AG04449 (cell line): ENCODE results near the gene MAP3K13.

ENCODE experiments used
- CTCF ChIA-PET: fragments of 350-600 bp; formaldehyde crosslinking; extraction: SDS; loops from one replicate; lab custom pipeline; 2021; ENCODE audit warnings: antibody characterized with exemption; lab: Yijun Ruan, JAX
- POLR2A ChIA-PET: fragments of 400-600, 350-600 bp; formaldehyde crosslinking; extraction: SDS; loops from one replicate; lab custom pipeline; 2020; ENCODE audit warnings: antibody characterized with exemption, inconsistent platforms; lab: Yijun Ruan, JAX
- DNase-seq: peaks from one replicate; pipeline ENCODE4 v3.0.0-alpha.2; 2010; ENCODE audit warnings: low read depth, low spot score
- H3K4me3 ChIP-seq: 2 replicates; pipeline ENCODE4 v1.5.1; 2011; ENCODE audit warnings: low read depth, mild to moderate bottlenecking, control low read depth, low read length
- CTCF ChIP-seq: IDR thresholded peaks from one replicate; pipeline ENCODE4 v1.5.1; 2011; ENCODE audit warnings: mild to moderate bottlenecking, moderate library complexity, low read length, control low read depth, inconsistent platforms; ENCODE audit not compliant: insufficient read depth; ENCODE audit errors: missing control alignments

Gene MAP3K13

GRCh38 chr3:185508335-185508991 lies 145.5 kb downstream of the MAP3K13 start:
- POLR2A ChIA-PET, result no interaction called here
- no peak for TF ChIP-seq CTCF

GRCh38 chr3:185511711-185512110 lies 148.8 kb downstream of the MAP3K13 start:
- H3K4me3 ChIP-seq, result no peak overlapping the region
- ChIA-PET POLR2A (no interaction called here), CTCF (no interaction called here)
- TF ChIP-seq CTCF, result no peak
- DNase-seq, result no peak

More at GRCh38 chr3:185508335-185508991, 145.5 kb downstream of the MAP3K13 start:
- CTCF ChIA-PET, result no interaction called here
- no peak overlapping the region for H3K4me3 ChIP-seq
- no peak for DNase-seq

- ChIA-PET CTCF (no interaction called here), POLR2A (interaction anchor here (0.6 kb wide), 1 partner anchor 620 kb away, joined by 3 read pairs; no protein-coding TSS in a partner anchor)
- DNase-seq, result no peak
- no peak for TF ChIP-seq CTCF
- H3K4me3 ChIP-seq, result no peak overlapping the region
These were observed 154.6 kb downstream of the MAP3K13 start for GRCh38 chr3:185517387-185518130.

- no peak for DNase-seq
- H3K4me3 ChIP-seq, result no peak overlapping the region
- ChIA-PET POLR2A (no interaction called here), CTCF (no interaction called here)
- TF ChIP-seq CTCF, result no peak
These were observed 156.1 kb downstream of the MAP3K13 start for GRCh38 chr3:185519021-185519420.

GRCh38 chr3:185521349-185522138 lies 158.6 kb downstream of the MAP3K13 start:
- no peak overlapping the region for H3K4me3 ChIP-seq
- no peak for TF ChIP-seq CTCF
- ChIA-PET POLR2A (no interaction called here), CTCF (no interaction called here)
- no peak for DNase-seq
